ENCODE measurements around the gene RNF212B.

GRCh38 chr14:23252006-23252405 is 14.3 kb downstream of the RNF212B start:
- TF ChIP-seq CTCF (IDR thresholded peaks at IDR 0.05) (no peak), POLR2A (IDR thresholded peaks at IDR 0.05) (no peak)

Data from testis (tissue), 2 donors.